Spleen (tissue), 7 donors: Measurements from ENCODE around the gene STK10.

Experiments
- POLR2AphosphoS5 ChIP-seq, 3 donors: sonication (generic); formaldehyde crosslinking; IDR thresholded peaks; one replicate each; pipeline ENCODE4 v1.5.1; 2017; ENCODE audit warnings: antibody characterized with exemption in 3 of 3
- TF ChIP-seq, protein P1 (sequence below), 11 experiments: fragments of 200-600 bp in 7 of 11; fragments of 450-650 bp in 4 of 11; sonication (generic) in 4 of 11; IDR thresholded peaks in 8 of 11; conservative IDR thresholded peaks in 3 of 11; 1 replicate in 7 of 11; 2 replicates in 4 of 11; pipeline versions ENCODE4 v1.4.0 to v1.8.0; 2016 to 2021; ENCODE audit warnings: antibody characterized with exemption in 11 of 11, inconsistent platforms in 4 of 11, mild to moderate bottlenecking in 1 of 11
- donor health status: DM: no; HTN: no; CAD: no; lungs with moderate emphysema.
- donor health status: DM: no; HTN: no; CAD: no.
- donor health status: DM: no; HTN: no; CAD: no.

DNA sequence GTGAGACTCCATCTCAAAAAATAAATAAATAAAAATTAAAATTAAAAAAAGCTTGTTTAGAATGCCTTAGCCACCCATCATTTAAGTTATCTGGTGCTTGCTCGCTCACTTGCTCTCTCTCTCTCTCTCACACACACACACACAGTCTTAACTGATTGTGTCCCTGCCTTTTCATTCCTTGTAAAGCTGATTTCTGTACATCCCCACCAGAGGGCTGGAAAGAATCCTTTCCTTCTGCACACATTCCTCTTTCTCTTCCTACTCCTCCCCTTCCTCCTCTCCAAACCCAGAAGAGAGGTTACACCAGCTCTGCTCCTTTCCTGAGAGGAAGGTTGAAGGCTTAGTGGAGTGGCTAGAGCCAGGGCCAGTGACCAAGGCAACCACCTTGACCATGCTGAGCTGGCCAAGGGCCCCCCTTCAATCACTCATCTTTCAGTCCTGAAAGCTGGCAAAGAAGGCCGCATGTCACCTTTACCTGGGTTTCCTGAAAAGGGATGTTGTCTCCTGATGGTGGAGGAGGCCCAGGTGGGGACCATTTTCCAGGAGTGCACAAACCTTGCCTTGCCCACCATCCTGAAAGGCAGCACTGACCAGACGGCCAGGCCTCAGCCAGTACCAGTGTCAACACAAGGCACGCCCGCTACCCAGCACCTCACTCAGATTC lies 25.6 kb downstream of the STK10 start:
- TF ChIP-seq, protein P1, sequence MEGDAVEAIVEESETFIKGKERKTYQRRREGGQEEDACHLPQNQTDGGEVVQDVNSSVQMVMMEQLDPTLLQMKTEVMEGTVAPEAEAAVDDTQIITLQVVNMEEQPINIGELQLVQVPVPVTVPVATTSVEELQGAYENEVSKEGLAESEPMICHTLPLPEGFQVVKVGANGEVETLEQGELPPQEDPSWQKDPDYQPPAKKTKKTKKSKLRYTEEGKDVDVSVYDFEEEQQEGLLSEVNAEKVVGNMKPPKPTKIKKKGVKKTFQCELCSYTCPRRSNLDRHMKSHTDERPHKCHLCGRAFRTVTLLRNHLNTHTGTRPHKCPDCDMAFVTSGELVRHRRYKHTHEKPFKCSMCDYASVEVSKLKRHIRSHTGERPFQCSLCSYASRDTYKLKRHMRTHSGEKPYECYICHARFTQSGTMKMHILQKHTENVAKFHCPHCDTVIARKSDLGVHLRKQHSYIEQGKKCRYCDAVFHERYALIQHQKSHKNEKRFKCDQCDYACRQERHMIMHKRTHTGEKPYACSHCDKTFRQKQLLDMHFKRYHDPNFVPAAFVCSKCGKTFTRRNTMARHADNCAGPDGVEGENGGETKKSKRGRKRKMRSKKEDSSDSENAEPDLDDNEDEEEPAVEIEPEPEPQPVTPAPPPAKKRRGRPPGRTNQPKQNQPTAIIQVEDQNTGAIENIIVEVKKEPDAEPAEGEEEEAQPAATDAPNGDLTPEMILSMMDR (IDR thresholded peaks at IDR 0.05 in 8 of 11, conservative IDR thresholded peaks at IDR 0.05 in 3 of 11) = no peak
- TF ChIP-seq POLR2AphosphoS5 (IDR thresholded peaks at IDR 0.05) = no peak
